OCI-LY1 (cell line): ENCODE results near the gene NOS3.

Experiments used
- EZH2 ChIP-seq: fragments of 200-600 bp; sonication (generic), shearing (Covaris generic); IDR thresholded peaks from 2 replicates; pipeline ENCODE4 v1.8.0; 2017; ENCODE audit warnings: borderline replicate concordance, mixed run types, mild to moderate bottlenecking, antibody characterized with exemption, low read length, moderate library complexity, mixed read lengths
- TF ChIP-seq, protein P1 (sequence below): fragments of 200-600 bp; sonication (generic), shearing (Covaris generic); IDR thresholded peaks from 2 replicates; pipeline ENCODE4 v1.5.1; 2017; ENCODE audit warnings: mild to moderate bottlenecking, antibody characterized with exemption, low read length, moderate library complexity, mixed read lengths

DNA sequence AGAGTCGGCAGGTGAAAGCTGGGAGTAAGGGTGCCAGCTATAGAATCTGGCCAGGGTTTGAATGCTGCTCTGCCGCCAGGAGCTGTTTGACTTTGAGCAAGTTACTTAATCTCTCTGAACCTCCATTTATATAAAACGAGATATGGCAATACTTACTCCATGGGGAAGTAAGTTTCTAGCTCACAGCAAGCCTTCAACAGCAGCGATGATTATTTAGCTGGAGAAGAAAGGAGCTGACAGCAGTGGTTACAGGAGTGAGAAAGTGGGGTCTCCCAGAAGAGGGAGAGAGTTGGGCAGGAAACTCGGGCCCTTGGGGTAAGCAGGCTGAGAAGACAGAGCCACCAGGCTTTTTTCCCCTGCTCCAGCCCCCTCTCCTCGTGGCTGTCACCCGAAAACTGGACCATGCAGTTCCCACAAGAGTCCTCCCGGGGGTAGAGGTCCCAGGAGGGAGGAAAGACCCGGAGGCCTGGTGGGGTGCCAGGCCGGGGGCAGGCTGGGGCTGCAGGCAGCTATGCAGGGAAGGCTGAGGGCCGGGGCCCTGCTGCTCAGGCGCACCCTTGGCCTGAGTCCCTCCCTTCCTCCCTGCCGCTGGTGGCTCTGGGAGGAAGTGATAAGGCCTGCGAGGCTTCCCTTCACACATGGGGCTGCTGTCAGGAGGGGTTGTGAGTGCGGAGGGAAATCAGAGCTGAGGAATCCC lies 3.5 kb downstream of the NOS3 start:
- TF ChIP-seq, protein P1, sequence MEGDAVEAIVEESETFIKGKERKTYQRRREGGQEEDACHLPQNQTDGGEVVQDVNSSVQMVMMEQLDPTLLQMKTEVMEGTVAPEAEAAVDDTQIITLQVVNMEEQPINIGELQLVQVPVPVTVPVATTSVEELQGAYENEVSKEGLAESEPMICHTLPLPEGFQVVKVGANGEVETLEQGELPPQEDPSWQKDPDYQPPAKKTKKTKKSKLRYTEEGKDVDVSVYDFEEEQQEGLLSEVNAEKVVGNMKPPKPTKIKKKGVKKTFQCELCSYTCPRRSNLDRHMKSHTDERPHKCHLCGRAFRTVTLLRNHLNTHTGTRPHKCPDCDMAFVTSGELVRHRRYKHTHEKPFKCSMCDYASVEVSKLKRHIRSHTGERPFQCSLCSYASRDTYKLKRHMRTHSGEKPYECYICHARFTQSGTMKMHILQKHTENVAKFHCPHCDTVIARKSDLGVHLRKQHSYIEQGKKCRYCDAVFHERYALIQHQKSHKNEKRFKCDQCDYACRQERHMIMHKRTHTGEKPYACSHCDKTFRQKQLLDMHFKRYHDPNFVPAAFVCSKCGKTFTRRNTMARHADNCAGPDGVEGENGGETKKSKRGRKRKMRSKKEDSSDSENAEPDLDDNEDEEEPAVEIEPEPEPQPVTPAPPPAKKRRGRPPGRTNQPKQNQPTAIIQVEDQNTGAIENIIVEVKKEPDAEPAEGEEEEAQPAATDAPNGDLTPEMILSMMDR = no peak
- TF ChIP-seq EZH2 = no peak
